Left renal cortex interstitium (tissue), 4 donors: ENCODE data around the gene LRRC37A2. TPM values are rescaled to one million over a fixed set of nuclear protein-coding genes. Genes with fewer than 3 reads are reported as not detected.
"Not testable (repeated sequence)": the region's sequence is repeated elsewhere in the genome, so short reads cannot be mapped to it uniquely, and the experiment has no call there.

Experiments used
- DNase-seq, 4 donors: peaks; one replicate each; pipeline ENCODE4 v3.0.0-alpha.2; 2013; ENCODE audit warnings: low read depth in 4 of 4, low spot score in 2 of 4, missing footprints in 1 of 4
- polyA plus RNA-seq, 4 donors: library from polyadenylated mRNA; unstranded; fragments of 120-200 nt; gene quantifications; one replicate each; pipeline ENCODE4 v1.2.1, GENCODE V29; 2013; ENCODE audit not compliant: insufficient read length in 4 of 4

Gene LRRC37A2
- 10 to 100 TPM; 17.5 to 68.0 (median 40.8) TPM for polyA plus RNA-seq

DNA sequence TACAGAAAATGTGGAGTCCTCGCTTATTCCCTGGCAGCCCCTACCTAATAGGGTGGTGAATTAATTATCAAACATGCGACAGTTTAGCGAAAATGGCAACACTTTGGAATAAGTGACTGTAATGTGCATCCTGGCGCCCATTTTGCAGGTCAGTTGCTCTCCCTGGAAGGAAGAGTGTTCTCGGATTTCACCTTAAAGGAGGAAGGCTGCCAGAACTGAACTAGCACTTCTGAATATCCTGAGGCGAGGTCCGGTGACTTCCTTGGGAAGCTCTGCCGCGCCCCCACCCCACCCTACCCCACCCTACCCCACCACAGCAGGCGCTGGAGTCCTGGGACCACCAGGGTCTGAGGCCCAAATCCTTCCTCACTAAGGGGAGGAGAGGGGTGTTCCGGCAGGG, at the start of gene LRRC37A2:
Gene LRRC37A2, plus strand, starts transcription at position 301 of the 400 bp plus-strand sequence. CDS start 245 bp downstream, outside the sequence.
- not testable (repeated sequence) for DNase-seq

DNA sequence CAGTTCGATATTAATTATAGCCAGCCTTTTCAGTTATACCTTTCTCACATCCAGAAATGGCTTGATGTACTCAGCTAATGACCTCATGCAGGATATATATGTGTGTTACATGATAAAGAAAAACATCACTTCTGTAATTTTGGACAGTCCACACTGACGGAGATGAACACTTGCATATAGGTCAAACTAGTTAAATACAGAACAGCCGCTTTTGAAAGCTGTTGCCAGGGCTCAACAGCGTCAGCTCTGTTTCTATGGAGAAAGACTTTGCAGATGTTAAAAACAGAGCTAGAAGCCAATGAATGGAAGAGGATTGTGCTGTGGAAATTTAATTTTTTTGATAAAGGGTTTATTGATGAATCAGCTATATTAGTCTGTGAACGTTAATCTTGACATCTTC, 44.6 kb upstream of the LRRC37A2 start:
- not testable (repeated sequence) for DNase-seq

DNA sequence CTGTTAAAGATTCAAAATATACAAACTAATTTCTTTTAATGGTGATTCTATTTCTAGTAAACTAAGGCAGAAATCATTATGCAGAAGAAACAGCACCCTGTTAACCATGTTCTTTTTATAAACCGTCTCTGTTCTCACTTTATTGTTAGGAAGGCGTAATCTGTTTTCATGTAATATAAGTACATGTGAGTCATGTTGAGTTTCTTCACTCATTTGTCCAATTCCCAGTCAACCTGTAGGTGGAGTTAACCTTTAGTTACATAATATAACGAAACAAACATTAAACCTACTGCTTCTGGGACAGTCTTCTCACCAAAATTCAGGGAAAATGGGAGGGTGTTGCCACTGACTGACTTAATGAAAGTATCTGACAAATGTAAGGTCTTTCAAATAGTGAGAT, 37.8 kb upstream of the LRRC37A2 start:
- DNase-seq: not testable (repeated sequence)

DNA sequence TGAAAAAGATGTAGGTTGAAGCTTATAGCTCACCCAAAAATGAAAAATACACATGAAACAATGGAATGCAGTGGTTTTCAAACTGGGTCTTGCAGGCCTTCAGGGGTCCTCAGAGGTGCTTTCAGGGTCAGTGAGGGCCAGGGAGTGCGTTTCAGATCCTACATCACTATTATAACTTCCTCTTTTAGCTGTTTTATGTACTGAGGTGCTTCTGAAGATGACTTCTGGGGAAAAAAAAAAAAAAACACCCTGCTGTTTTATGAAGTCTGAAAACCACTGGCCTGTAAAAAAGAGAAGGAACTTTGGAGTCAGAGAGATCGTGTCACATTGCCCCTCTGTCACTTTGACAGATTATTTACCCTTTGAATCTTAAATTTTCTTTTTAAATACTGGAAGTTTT, 36.7 kb upstream of the LRRC37A2 start:
- DNase-seq: not testable (repeated sequence)

DNA sequence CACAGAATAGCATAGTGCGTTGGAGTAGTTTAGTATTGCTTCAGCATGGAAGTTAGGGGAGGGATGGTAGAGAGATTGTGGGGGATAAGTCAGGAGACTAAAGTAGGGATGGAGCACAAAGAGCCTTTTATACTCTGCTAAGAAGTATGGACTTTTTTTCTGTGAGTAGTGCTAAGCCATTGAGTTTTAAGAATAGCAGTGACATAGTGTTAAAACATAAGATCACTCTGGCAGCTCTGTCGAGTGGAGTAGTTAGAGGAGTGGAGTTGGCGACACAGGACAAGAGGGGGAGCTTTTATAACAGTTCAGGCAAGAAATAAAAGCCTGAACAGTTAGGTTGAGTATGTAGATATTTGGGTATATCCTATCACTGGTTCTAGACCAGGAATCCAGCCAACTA, 33.4 kb upstream of the LRRC37A2 start:
- DNase-seq: not testable (repeated sequence)

DNA sequence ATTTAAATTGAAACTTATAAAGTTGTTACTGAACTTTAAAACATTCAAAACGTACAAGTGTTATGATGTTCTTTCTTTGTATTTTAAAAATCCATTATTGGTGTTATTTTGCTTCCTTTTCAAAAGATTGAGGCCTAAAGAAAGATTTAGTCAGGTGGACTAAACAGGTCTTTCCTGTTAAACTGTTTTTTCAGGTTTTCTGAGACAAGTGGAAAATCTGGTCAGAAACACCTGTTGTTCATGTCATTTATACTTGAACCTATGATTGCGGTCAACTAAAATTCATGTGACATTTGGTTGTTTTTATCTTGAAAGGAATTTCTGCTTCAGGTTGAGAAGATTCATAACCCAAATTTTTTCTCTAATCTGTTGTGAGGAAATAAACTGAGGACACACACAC, 31.0 kb upstream of the LRRC37A2 start:
- DNase-seq: not testable (repeated sequence)

DNA sequence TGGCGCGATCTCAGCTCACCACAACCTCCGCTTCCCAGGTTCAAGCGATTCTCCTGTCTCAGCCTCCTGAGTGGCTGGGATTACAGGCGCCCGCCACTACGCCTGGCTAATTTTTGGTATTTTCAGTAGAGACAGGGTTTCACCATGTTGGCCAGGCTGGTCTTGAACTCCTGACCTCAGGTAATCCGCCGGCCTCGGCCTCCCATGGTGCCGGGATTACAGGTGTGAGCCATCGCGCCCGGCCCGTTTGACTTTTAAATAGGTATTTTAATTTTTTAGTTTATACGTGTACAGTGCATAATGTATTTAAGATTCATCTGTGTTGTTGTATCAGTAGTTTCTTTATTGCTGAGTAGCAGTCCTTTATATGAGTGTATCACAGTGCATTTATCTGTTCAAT, 20.2 kb upstream of the LRRC37A2 start:
- DNase-seq: not testable (repeated sequence)

DNA sequence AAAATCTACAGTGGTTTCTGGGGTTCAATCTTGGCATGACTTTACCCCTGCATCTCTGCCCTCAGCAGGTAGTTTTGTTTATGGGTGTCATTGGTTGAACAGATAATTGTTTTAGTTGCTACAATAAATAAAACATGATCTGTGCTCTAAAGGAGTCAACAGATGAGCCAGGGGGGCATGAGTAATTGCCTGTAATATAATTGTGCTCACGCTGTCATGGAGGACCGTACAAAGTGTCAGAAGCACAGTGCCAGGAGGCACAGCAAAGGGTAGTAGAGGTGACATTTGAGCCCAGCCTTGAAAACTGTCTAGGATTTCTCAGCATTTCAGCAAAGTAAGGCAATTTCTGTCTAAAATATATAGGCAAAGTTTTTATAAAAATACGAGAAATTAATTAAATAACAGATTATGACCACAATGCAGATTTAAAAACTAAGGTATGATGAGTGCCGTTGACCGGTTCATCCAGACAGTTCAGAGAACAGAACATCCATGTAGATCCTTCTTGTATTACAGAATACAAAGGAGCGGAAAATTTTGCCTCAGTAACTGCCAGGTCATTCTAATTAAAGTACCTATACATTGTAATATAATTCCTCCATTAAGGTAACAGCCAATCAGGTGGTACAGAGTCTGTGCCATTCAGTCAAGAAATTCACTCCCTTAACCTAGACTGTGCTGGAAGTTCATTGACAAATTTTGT, 12.7 kb upstream of the LRRC37A2 start:
- DNase-seq: not testable (repeated sequence)

DNA sequence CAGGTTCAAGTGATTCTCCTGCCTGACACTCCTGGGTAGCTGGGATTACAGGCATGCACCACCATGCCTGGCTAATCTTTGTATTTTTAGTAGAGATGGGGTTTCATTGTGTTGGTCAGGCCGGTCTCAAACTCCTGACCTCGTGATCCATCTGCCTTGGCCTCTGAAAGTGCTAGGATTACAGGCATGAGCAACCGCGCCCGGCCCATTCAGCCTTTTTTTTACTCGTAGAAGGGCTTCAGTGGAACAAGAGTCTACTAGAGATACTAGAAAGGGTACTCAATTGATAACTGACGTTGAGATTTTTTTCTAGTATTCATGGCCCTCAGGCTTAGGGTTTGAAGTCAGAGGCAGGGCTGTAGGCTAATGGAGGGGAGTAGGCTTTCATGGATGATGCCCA, 6.4 kb upstream of the LRRC37A2 start:
- not testable (repeated sequence) for DNase-seq

DNA sequence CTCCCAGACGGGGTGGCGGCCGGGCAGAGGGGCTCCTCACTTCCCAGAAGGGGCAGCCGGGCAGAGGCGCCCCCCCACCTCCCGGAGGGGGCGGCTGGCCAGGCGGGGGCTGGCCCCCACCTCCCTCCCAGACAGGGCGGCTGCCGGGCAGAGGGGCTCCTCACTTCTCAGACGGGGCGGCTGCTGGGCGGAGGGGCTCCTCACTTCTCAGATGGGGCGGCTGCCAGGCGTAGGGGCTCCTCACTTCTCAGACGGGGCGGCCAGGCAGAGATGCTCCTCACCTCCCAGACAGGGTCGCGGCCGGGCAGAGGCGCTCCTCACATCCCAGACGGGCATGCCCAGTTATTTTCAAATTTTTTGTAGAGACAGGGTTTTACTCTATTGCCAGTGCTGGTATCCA, 22.4 kb downstream of the LRRC37A2 start:
- DNase-seq: not testable (repeated sequence)

DNA sequence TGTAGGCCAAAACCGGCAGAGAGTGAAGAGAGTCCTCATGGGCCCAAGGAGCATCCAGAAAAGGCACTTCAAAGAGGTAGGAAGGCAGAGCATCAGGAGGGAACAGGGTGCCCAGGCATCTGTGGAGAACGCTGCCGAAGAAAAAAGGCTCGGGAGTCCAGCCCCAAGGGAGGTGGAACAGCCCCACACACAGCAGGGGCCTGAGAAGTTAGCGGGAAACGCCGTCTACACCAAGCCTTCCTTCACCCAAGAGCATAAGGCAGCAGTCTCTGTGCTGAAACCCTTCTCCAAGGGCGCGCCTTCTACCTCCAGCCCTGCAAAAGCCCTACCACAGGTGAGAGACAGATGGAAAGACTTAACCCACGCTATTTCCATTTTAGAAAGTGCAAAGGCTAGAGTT, 36.3 kb downstream of the LRRC37A2 start:
- DNase-seq: not testable (repeated sequence)

DNA sequence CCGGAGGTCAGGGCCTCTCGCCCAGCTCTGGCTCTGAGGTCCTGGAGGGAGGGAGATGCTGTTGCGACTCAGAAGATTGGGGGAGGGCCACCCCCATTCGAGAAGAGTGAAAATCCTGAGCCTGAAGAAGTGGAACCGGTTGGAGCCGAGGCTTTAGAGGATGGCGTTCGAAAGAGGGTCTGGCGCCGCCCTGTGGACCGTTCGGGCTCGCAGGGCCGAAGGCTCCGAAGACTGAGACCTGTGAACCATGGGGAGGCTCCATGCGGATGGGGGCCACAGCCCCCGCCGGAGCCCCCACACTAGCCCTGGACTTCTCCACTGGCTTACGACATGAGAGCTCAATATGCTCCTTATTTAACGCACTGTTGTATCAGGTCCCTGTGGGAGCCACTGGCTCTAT, 46.9 kb downstream of the LRRC37A2 start:
- DNase-seq: not testable (repeated sequence)

DNA sequence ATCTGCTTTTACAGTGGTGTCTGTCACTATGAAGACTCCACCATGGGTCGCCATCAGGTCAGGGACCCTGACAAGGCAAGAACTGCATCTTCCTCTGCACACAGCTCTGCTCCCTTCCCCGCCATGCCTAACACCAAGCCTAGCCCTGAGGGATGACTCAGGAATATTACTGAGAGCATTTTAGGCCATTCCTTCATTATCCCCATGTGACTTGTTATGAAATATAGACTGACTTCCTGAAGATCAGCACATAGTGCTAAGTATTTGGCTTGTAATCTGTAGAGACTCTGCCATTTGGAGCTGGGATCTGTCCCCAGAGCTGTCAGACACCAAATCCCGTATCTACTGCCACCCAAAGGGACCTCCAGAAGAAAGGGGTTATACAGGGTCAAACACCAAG, 47.8 kb downstream of the LRRC37A2 start:
- DNase-seq: not testable (repeated sequence)

DNA sequence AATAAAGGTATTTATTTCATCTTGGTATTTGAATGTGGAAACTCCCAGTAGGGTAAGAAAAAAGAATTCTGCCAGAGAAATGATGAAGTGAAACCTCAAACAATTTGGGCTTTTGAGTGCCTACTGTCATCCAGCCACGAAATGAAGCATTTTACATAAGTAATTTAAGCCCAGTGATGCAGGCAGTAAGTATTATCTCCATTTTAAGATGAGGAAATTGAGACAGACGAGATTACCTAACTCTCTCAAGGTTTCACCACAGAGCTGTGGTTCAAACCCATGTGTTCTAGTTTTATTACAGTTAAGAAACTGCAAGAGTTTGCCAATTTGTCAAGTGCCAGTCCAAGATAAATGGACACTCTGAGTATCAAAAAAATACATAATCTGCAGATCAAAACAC, 54.0 kb downstream of the LRRC37A2 start:
- not testable (repeated sequence) for DNase-seq

DNA sequence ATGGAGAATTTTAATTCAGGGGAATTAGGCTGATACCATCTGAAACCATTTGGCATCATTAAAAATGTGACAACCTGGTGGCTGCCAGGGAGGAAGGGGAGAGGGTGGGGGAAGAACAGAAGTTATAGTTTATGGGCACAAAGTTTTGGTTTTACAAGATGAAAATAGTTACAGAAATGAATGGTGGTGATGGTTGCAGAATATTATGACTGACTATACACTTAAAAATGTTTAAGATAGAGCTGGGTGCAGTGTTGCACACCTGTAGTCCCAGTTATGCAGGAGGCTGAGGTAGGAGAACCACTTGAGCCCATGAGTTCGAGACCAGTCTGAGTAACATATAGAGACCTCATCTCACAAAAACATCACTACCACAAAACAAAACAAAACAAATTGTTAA, 54.7 kb downstream of the LRRC37A2 start:
- not testable (repeated sequence) for DNase-seq

DNA sequence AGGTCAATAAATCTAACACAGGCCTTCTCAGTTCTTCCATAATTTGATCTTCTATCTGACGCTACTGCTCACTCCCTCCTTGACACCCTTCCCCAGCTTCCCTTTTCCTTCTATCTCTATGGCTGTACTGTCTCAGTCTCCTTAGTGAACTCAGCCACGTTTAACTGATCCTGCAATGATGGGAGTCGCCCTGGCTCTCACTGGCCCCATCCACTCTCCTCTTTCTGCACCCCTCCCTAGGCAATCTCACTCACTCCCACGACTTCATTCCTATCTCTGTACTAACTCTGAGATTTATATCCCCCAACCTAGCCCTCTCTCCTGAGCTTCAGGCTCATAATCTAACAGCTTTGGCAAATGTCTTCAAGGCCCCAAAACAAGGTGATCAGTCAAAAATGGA, 59.5 kb downstream of the LRRC37A2 start:
- not testable (repeated sequence) for DNase-seq

DNA sequence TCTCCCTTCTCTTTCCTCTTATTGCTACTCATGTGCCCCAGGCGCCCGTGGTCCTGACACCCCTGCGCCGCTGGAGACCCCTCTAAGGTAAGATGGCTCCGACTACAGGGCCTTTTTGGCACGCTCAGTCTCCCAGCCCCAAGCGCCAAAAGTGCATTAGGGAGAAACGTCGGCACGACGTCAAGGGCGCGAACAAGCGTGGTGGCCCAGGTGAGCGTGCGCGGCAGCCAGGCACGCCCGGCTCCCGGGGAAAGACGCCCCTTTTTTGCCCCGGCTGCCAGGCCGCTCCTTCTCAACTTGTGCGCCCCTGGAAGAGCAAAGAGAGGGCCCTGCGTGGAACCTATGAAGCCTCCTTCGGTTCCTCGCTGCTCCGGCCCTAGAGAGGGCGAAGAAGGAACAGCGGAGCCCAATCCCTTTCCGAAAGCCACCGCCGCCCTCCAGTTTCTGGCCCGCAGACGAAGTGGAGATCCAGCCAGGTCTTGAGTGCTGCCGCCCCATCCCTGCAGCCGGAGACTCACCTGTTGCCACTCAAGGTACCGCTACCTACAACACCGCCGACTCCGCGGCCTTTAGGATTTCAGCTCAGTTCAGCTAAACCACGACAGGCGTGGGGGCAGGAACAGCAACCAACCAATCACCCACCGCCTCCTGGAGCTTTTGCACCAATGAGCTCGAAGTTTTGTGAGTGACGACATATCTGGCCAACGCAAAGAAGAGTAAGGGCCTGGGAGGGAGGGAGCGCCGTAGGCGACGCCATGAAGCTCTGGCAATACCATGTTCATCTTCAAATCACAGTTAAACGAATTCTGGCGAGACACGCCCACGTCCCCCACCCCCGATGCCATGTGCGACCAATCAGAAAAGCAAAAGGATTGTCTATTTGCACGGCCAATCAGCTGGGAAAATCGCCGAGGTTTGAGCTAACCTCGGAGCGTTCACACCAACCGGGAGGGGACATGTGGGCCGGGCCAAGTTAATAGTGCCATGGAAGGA, 67.1 kb downstream of the LRRC37A2 start, which contains the start of gene ARL17A:
Gene ARL17A, minus strand, starts transcription at position 609 of the 993 bp plus-strand sequence. CDS start 3,369 bp downstream, outside the sequence.
- not testable (repeated sequence) for DNase-seq

DNA sequence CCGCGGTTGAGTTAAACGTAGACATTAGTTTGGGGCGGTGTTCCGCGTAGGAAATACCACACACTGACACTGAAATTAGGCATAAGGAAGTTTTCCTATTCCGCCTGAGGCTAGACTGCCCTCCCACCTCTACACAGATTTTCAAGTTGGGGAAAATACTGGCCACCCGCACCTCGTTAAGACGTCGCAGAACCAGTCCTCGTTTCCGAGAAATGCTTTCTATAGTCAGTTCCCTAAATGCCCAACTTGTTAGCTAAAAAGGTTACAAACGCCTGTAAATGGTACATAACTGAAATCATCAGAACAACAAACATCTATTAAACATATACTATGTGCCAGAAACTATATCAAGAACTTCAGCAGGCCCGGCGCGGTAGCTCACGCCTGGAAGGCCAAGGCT, 67.8 kb downstream of the LRRC37A2 start:
- not testable (repeated sequence) for DNase-seq

DNA sequence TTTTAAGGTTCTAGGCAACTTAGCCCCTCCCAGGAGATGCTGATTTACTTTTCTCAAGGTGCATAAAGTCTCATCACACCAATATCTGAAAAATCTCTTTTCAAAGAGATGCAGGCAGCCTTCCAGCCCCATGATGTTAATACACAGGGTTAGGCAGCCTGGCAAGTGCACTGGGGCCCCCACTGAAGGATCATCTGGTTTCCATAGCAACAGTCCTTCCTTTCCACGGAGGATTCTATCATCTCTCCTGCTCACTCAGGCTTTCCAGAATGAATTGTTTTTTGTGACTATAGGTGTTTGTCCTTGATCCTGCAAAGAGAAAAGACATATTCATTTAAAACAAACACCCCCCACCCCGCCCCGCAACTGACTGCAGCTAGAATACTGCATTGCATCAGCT, 73.2 kb downstream of the LRRC37A2 start:
- DNase-seq: not testable (repeated sequence)

DNA sequence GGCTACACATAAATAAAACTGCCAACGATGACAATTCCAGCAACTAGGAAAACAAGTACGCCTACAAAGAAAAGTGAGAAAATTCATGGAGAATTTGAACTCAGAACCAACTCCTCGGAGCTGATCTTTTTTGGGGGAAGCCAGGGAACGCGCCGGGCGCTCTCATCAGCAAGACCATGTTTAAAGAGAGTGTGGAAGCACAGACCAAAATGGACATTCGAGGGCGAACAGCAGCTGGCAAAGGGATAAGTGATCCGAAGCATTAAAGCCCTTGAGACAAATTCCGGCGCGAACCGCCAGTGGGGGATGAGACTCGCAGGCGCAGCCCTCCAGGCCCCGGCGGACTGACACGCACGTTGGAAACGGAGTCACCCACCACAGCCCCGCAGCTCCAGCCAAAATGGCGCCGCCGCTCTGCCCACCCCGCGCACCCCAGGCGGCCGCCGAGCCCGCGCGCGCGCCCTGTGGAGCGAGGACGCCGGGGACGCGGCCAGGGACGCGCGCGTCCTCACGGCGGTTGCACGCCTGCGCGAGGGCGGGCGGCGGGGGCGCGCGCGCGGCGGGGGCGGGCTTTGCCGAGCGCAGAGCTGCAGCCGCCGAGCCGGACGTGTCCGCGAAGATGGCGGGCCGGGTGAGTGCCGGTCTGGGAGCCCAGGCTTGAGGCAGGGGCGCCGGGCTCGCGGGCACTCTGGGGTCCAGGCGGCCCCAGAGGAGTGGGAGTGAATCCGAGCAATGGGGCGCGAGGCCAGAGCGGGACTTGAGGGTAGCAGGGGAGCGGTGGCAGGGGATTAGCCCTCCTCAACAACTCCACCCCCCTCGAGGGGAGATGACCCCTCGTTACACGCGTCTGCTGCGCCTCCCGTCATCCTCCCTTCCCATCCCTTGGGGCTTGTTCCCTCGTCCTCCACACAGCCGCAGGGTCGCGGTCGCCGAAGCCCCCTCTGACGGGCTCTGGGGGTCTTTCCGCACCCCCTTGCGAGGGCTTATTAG, 78.2 kb downstream of the LRRC37A2 start, which contains the start of gene NSF:
Gene NSF, plus strand, starts transcription at position 513 of the 990 bp plus-strand sequence. Its CDS starts 107 bp downstream, at position 620.
- not testable (repeated sequence) for DNase-seq
